OCI-LY3 (cell line): ENCODE results near the gene KRT79.

ENCODE experiments used
- CTCF ChIP-seq: fragments of 200-600, 300-600 bp; sonication (generic); IDR thresholded peaks from 2 replicates; pipeline ENCODE4 v1.5.1; 2014; ENCODE audit warnings: antibody characterized with exemption, low read length, low read depth
- EZH2phosphoT487 ChIP-seq: fragments of 200-600 bp; shearing (Covaris generic); IDR thresholded peaks from 2 replicates; pipeline ENCODE4 v1.6.1; 2018; ENCODE audit warnings: antibody characterized with exemption, mixed run types, low read depth

- TF ChIP-seq CTCF (no peak), EZH2phosphoT487 (no peak)
Observed at GRCh38 chr12:52878507-52879393, 44.6 kb upstream of the KRT79 start.
